HG02588 (cell line): ENCODE results near the gene RASSF4.

Source experiments
- ATAC-seq: cut with Tn5 transposase; IDR thresholded peaks from one replicate; pipeline ENCODE4 v1.9.1; 2021; ENCODE audit warnings: mild to moderate bottlenecking, moderate library complexity; ENCODE audit not compliant: unreplicated experiment

RASSF4 gene

DNA sequence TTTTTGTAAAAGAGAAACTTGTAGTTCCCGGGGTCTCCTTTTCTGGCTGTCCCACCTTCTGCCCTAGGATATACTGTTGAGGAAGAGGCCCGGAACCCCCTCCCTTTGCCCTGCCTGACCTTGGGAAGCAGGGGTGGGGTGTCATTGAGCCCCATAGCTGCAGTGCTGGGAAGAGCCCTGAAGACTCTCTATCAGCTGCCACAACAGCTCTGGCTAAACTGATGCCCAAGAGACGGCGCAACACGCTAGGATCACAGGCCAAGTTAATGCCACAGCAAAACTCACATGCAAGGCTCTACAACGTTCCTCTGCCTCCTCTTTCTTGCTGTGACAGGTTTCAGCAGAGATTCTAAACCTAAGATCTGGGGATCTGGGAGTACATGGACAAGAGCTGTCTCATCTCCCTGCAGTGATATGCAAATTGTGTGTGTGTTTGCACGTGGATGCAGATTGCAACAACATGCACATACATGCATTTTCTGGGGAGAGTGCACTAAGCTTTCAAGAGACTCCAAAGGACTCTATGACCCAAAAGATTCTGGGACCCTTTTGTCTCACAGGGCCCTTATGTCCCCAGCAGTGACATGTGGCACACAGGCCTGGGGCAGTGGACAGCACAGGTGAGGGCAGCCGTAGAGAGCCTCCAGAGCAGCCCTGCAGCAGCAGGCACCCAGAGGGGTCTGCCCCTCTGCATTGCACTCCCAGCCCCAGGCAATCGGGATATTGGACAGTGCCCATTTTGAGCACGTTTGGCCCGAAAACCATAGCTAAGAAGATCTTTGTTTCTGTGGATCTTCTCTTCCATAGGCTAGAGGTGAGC, 2.5 kb downstream of the RASSF4 start:
- ATAC-seq = no peak

DNA sequence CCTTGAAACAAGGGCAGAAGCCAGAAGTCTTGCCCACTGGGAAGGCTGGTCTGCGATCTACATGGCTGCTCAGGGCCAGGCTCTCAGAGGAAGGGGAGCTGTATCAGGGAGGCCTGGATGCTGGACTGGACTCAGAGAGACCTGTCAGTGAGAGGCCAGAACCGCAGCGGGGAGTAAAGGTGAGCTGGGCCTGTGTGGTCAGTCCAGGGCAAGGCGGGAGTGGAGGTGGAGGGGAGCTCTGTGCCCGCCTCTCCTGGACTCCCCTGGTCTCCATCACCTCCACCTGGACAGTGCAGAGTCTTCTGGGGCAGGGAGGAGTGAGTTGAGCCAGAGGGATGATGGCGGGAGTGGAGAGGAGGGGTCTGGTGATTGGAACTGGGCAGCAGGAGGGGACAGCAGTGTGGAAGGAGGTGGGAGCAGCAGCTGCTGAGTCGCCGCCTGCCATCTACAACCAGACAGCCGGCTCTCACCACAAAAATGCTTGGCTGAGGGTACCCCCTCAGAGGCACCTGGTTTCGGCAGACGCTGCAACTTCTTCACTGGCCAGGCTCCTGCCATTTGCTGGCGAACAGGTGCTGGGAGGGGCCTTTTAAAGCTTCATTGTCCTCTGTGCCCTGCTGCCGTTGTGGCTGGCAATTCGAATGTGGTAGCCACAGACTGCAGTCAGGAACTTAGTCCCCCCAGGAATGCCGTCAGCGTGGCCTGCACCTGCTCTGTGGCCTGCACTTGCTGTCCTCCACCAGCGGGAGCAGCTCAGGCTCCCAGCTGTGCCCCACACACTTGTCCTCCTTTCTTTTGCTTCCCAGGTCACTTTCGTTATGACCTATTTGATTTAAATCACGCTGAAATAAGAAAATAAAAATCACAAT, 3.5 kb downstream of the RASSF4 start:
- ATAC-seq = no peak

DNA sequence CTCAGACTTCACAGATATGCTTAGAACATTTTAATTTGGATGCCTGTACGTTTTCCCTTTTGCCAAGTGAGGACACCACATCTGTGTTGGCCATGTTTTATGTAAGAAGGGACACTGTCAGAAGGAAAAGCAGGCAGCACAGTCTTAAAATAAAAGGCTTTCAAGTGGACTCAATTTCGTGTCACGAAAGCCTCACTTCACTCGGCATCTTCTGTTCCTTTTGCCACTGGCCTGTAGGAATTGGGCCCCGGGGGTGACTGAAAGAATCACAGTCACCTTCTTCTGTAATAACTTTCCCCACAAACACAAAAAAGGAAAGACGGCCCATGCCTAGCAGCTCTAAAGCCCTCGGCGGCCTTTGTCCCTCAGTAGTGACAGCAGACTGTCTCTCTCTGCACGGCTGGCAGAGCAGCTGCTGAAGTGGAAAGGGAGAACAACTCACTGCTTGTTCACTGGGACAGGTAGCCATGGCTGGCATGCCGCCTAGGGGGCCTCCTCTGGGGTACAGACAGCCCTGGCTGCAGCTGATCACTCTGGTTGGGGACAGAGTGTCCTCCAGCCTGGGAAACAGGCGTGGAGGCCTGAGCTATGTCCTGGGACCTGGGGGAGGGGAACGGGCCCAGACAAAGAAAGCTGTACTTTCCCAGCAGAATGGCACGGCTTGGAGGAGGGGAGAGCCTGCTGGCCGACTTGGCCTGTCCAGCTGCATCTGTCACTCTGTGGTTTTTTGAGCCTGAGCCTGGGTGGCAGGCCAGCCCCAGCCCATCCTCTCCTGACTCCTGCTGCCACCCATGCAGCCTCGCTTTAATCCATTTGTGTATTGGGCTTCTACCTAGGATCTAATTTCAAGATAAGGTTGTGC, 4.4 kb downstream of the RASSF4 start:
- ATAC-seq = no peak

DNA sequence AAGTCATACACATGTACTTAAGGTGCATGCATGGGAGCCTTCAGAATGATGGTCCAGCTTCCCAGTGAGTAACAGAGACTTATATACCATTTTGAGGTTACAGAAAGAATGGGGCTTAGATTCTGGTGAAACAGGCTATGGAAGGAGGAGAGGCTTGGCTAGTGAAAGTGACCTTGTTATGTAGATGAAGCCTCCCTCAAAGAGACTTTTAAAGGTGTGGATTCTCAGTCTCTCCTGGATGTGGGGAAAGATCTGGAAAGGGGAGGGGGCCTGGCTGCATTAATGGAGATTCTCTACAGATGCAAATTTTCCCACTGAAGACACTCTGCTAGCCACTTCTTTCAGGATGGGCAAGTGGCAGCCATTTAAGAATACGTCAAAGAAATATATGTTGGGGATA, 5.5 kb downstream of the RASSF4 start:
- ATAC-seq = no peak

DNA sequence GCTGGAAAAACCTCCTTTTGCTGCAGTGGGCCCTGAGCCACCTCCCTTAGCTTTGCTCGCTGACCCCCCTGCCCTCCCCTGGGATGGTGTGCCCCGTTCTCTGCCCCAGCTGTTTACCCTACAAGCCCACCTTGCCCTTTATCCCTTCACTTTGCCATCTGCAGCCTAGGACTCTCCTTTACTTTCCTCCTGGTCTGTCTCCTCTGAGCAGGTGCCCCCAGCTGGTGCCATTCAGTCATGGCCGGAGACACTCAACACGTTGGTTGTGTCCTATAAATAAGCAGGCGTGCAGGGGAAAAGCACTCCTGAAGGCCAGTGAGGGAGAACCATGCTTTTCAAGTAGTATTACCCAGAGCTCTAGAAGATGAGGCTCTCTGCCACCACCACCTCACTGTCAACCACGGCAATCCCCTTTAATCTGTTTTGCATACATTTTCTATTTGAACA, 6.1 kb downstream of the RASSF4 start:
- ATAC-seq = peak; percentile 42

DNA sequence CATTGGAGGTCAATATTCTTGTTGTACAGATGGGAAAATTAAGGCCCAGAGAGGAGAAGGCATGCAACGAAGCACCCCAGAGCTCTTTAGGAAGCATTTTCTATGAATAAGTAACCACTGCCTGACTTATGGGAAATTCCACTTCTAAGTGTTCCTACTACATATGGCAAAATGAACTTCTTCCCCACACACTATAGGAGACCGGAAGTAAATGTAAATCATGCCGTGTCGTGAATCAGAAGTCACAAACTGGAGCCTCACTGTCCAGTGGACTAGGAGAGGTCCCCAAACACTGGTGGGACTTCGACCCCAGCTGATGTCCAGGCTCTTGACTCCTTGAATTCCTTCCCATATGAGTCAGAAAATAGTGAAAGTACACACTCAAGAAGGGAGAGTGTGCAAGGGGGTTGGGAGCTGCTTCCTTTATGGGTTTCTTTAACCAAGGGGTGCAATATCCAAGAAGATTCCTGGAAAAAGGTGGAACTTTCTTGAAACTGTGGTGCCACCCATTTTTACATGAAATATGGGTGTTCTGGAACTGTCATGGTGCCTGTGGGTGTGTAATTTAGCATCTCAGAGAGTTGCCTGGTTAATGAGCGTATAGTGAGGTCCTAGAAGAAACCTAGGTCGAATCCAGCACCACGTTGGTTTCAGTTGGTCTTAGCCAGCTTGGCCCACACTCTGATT, 6.7 kb downstream of the RASSF4 start:
- ATAC-seq = peak; percentile 23

DNA sequence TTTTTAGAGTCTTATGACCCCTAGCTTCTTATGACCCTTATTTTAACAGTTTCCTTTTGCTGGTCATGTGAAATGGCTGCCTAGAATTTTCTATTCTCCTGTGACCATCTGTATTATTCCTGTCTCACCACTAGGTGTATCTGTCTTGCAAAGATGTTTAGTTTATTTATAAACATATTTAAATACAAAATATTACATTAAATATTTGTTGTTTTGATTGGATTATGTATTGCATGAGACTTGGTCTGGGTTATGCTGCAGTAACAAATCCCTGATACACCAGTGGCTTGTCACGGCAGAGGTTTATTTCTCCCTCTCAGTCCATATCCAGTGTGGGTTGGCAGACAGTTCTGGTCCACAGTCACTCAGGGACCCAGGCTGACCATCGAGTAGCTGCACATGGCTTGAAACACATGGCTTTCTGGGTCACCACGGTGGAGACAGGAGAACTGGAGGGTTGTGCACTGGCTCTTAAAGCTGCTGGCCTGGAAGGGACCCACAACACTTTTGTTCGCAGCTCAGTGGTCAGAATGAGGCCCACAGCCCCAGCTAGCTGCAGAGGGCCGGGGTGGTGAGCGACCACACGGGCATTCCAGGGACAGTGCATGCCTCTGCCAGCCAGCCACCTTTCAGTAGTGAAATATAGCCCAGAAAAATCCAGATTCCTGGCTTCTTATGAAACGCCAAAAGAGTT, 7.4 kb downstream of the RASSF4 start:
- no peak for ATAC-seq

DNA sequence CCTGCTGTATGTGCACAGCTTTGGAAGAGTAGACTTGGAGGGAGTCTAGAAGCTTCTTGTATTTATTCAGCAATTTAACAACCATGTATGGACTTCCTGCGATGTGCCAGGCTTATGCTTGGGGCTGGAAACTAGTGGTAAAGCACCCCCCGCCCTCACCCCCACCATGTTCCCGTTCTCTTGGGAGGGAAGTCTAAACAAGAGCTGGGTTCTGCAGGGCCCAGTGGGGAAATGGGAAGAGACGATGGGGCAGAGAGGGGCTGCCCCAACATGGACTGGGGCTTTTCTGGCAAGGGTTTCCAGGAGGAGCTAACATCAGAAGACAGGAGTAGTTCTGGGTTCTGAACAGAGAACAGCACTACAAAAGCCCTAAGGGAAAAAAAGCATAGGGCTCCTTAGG, 8.0 kb downstream of the RASSF4 start:
- no peak for ATAC-seq

DNA sequence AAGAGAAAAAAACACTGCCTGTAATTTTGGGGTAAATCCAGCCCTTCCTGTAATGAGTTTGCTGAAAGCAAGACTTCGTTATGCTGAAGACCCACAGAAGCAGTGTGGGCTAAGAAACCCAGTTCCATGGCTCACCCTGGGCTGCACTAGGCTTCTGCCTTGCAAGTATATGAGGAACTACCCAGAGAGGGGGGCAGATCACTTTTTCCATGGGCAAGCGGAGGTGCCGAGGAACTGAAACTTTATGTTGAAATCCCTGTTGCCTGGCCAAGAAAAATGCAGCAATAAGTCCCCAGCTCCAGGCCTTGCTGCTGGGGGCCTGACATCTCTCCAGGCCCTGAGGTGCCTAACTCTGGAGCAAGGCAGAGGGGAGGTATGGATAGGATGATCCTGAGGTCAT, 8.5 kb downstream of the RASSF4 start:
- no peak for ATAC-seq

DNA sequence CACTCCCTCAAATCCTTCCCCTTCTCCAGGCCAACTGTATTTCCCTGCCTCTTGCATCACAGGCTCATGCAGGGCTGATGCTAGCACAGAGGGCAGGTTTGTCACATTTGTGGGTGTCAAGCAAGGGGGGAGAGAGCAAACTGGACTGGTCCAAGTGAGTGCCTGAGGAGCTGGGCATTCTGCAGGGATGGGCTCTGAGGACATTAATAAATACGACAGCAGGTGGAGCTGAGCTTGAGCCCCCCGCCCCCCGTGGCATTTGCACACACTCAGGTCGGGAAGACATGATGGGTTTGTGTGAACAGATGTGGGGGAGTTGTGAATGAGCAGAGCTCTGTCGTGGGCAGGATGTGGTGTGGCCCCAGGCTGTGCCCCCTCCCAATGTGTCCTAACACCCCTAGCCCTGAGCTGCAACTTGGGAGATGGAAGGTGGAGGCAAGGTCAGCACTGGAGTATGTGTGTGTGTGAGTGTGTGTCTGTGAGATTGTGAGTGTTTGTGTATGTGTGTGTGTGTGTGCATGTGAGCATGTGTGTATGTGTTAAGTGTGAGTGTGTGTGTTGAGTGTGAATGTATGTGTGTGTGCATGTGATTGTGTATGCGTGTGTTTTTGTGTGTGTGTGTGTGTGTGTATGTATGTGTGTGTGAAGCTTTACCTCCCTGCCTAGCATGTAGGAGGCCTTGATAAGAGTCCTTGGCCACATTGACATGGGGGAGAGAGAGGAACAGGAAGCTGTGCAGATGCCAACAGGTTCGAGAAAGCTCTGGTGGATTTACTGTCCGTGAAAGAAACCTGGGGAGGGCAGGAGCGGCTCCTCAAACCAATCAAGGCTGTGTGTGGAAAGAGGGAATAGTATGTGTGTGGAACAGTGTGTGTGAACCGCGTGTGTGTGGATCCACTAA, 9.1 kb downstream of the RASSF4 start:
- no peak for ATAC-seq

DNA sequence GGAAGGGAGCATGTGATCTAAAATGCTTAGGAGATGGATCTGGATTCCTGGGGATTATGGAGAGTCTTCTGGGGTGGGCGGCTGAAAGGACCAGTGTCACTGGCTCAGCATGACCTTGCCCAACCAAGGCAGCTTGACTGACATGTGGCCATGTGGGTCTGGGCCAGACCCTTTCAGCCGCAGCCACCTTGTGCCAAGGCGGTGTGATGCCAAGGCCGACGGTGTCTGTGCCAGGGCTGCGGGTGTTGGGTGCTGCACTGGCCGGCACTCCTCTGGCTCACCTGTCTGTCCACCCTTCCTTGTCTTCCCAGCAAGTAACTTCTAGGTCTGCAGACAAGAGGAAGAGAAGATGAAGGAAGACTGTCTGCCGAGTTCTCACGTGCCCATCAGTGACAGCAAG, 10.3 kb downstream of the RASSF4 start:
- ATAC-seq = no peak

DNA sequence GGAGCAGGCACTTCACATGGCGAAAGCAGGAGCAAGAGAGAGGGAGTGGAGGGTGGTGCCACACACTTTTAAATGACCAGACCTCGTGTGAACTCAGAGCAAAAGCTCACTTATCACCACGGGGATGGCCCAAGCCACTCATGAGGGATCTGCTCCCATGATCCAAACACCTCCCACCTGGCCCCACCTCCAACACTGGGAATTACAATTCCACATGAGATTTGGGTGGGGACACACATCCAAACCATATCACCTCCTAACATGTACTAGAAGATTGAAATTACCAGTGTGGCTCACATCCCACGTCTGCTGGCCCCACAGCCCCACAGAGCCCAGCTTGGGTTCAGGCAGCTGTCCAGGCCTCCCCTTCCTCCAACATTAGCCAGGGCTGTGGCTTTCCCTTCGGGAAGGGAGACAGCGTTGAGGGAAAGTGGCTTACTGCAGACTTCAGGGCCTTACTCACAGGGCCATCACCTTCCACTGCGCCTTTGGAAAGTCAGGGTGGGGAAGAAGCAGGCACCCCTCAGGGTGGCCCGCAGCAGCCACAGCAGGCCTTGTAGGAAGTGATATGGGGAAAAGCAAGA, 11.3 kb downstream of the RASSF4 start:
- no peak for ATAC-seq

DNA sequence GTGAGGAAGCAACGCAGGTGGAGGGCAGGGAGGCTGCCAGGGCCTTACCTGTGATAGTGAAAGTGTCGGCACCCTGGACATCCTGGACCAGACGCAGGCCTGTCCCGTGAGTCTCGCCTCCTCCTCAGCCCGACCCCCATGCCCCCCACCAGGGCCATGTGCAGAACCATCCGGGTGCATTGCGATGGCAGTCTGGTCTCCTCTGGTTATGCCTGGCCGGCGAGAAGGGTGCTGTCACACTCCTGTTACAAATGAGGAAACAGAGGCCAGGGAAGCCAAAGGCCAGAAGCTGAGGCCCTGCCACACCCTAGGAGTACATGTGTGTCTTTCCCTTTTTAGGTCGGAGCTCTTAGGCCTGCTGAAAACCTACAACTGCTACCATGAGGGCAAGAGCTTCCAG, 11.8 kb downstream of the RASSF4 start:
- no peak for ATAC-seq

DNA sequence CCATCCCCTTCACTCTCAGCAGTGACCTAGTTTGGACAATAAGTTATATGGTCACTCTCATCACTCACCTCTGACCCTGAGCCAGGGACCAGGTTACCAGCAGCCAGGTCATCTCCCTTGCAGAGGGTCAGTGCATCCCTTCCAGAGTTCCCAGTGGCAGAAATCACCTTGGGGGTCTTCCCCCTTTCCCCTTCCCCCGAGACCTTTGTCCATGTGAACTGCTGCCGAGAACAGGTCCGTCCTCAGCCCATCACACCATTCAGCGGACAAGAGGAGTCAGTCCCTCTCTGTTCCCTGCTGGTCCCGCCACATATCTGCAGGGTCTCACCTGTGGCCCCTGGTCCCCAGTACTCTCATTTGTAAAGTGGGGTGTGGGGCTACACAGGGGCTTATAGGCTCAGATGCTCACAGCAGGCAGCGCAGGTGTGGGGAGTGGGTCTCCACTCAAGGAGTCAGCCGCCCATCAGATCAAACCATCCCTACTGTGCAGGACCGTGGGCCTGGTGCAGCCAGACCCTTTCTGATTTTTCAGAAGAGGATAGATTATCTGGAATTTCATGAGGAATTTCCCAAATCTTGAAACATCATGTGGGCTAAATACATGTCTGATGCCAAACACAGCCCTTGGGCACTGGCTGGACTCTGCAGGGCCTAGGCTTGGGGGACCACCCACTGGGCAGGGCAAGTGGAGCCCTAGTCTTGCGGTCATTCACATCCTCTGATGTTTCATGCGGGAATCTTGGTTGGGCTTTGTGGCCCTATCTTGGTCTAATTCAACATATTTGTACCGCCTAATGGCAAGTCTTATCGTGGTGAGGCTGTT, 12.5 kb downstream of the RASSF4 start:
- ATAC-seq = no peak

DNA sequence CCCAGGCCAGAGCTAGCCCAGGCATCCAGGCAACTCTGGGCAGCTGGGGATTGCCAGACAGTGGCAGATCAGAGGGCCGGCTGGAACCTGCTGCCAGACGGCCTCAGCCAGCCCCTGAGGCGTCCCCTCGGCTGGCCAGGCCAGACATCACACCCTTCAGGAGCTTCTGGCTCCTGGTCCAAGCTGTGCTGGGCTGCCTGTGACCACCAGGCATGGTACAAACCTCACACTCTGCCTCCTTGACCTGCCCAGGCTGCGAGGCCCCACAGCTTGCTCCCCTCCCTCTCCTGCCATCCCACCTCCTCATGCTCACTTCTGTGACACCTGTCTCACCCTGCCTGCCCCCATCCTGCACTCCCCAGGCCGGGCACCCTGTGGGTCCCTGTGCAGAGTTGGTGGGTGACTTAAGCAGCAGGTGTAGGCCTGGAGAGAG, 13.3 kb downstream of the RASSF4 start:
- no peak for ATAC-seq

DNA sequence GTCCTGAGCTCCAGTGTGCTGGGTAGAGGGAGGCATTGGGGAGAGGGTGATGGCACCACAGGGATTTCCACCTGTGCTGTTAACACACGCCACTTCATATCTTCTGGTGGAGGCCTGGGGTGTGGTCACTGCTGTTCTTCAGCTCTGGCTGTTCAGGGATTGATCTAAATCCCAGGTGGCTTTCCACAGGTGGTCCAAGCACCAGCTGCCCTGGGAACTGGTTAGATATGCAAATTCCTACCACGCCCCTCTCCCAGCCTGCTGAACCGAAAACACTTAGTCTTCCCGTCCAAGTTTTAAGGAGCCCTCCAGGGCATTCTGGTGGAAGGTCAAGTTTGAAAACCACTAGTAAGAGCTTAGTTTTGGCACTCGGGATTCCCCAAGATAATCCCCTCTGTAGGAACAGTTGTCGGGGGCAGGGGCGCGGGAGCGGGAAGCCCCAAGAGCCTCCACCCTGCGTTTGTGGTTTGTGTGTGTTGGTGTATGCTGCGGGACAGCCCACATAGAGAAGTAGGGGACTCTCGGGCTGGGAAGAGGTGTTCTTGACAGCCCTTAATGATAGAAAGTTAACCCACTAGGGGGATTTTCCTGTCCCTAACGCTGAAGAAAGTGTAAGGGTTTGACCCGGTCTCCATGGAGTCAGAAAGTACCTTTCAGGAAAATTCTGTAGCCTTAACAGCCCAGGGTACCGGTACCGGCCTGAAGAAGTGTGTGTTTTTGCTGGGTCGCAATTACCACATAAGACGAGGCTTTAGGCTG, 13.9 kb downstream of the RASSF4 start:
- ATAC-seq = peak; percentile 34

DNA sequence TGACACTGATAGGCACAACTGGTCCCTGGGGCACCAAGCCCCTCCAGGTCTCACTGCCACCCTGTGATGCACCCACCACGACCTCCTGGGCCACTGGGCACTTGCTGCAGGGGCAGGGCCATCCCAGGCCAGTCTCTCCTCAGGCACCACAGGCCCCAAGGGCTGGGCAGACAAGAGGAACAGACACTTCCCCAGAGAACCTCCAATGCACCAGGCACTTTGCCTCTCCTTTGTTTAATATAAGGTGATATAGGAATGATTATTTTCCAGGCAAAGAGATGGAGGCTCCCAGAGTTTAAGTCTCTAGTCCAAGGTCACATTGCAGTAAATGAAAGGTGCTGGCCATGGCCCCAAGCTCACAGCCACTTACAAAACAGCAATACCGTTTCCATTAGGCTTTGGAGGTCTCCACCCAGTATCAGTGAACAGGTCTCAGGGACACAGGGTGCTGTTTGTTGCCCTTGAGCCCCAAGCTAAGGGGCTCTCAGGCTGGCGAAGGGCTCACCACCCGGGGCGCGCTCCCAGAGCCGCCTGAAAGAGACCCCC, 14.6 kb downstream of the RASSF4 start:
- peak; percentile 1 for ATAC-seq
